HG03196 (cell line): Measurements from ENCODE around the gene SDC1.
"Not testable (repeated sequence)": the region's sequence is repeated elsewhere in the genome, so short reads cannot be mapped to it uniquely, and the experiment has no call there.

Experiments used
- ATAC-seq: cut with Tn5 transposase; IDR thresholded peaks from one replicate; pipeline ENCODE4 v1.9.1; 2021; ENCODE audit not compliant: unreplicated experiment

Gene SDC1, protein sequence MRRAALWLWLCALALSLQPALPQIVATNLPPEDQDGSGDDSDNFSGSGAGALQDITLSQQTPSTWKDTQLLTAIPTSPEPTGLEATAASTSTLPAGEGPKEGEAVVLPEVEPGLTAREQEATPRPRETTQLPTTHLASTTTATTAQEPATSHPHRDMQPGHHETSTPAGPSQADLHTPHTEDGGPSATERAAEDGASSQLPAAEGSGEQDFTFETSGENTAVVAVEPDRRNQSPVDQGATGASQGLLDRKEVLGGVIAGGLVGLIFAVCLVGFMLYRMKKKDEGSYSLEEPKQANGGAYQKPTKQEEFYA

DNA sequence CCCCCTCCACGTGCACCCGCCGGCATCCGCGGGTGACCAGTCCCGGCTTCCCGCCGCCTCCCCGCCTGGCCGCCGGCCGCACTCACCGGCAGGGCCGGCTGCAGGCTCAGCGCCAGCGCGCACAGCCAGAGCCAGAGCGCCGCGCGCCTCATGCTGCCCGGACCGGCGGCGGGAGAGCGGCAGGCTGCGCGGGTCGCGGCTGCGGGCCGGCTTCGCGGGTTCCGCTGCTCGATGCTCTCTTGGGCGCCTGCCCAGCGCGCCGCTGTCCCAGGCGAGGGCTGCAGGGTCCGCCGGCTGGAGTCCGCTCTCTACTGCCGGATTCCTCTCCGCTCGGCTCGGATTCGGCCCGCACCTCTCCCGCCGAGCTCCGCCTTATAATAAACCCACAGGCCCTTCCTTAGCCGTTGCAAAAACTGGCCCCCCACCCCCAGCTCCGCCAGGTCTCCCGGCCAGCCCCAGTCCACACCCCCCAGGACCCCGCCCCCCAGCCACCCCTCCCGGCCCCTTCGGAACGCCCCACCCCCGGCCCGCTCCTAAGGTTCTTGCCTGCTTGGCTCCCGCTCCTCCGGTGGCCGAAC lies at the start of gene SDC1:
Gene SDC1, minus strand, starts transcription at position 415 of the 578 bp plus-strand sequence. Its CDS starts 263 bp downstream, at position 152.
- ATAC-seq = no peak

GRCh38 chr2:20273042-20273441 lies 48.1 kb upstream of the SDC1 start:
- ATAC-seq = no peak

- ATAC-seq = not testable (repeated sequence)
Measured at GRCh38 chr2:20268317-20268716, 43.4 kb upstream of the SDC1 start.

GRCh38 chr2:20267529-20267928 lies 42.6 kb upstream of the SDC1 start:
- ATAC-seq = no peak

GRCh38 chr2:20264629-20265028 lies 39.7 kb upstream of the SDC1 start:
- ATAC-seq = no peak

GRCh38 chr2:20257411-20257810 lies 32.5 kb upstream of the SDC1 start:
- ATAC-seq = no peak

GRCh38 chr2:20254731-20255130 lies 29.8 kb upstream of the SDC1 start:
- ATAC-seq = no peak

- ATAC-seq = no peak
Measured at GRCh38 chr2:20250436-20250835, 25.5 kb upstream of the SDC1 start.

GRCh38 chr2:20249170-20249569 lies 24.2 kb upstream of the SDC1 start:
- no peak for ATAC-seq

DNA sequence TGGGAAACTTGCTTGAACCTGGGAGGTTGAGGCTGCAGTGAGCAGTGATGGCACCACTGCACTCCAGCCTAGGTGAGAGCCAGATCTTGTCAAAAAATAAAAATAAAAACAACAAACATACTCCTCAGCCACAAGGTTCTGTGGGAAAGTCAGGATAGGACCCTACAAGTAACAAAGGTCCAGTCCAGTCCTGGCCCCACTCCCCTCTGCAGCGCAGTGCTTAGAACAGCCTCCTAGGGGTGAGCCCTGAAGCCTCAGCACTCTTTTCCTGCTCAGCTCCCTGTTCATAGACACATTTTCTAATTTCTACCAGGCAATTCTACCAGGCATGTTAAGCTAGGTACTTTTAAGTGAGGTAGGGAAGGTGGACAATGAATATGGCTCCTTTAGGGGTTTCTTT lies 22.2 kb upstream of the SDC1 start:
- ATAC-seq = no peak

- ATAC-seq = not testable (repeated sequence)
Measured at GRCh38 chr2:20243637-20244036, 18.7 kb upstream of the SDC1 start.

- no peak for ATAC-seq
Measured at GRCh38 chr2:20242727-20243377, 17.9 kb upstream of the SDC1 start.

DNA sequence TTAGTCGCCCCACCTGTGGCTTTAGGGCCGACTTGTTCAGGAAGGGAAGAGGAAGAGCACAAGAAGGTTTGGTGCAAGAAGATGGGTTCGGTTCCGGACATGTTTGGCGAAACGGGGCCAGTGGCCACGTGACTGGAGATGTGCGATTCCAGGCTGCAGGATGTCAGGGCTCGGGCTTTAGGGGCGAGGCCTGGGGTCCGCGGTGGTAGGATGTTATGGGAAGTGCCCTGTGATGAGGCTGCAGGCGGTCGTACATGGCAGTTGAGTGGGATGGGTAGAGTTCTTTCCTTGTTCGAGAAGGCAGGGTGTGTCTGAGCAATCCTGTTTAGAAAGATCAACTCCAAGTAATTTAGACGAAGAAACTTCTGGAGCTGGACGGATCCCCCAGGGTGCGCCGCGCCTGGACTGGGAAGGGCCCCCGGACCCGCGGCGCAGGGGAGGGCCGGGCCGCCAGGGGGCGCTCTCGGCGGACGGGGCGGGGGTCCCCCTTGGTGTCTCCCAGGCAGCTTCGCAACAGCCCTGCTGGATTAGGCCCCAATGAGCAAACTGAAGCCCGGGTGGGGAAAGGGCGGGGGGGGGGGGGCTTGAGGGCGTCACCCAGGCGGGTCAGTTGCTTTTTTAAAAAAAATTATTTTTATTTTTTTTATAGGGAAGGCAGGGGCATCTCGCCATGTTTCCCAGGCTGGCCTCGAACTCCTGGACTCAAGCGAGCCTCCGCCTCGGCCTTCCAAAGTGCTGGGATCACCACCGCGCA lies 17.2 kb upstream of the SDC1 start:
- ATAC-seq = no peak

DNA sequence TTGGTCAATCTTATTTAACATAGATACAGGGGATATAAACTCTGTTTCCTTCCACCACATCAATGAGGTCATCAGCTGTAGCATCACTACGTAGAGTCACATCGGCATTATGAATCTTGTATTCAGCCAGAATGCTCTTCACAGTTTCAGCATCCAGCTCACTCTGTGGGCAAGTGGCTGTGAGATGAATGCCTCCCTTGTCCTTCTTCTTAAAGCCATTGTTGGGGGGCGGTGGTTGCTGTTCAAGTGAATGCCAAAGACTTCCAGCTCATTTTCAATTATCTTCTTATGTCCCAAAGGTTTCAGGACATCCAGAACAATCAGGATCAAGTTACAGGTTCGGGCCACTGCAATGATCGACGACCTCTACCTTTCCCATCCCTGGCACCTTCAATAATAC lies 15.4 kb upstream of the SDC1 start:
- ATAC-seq = not testable (repeated sequence)

- no peak for ATAC-seq
Measured at GRCh38 chr2:20236496-20236895, 11.6 kb upstream of the SDC1 start.

DNA sequence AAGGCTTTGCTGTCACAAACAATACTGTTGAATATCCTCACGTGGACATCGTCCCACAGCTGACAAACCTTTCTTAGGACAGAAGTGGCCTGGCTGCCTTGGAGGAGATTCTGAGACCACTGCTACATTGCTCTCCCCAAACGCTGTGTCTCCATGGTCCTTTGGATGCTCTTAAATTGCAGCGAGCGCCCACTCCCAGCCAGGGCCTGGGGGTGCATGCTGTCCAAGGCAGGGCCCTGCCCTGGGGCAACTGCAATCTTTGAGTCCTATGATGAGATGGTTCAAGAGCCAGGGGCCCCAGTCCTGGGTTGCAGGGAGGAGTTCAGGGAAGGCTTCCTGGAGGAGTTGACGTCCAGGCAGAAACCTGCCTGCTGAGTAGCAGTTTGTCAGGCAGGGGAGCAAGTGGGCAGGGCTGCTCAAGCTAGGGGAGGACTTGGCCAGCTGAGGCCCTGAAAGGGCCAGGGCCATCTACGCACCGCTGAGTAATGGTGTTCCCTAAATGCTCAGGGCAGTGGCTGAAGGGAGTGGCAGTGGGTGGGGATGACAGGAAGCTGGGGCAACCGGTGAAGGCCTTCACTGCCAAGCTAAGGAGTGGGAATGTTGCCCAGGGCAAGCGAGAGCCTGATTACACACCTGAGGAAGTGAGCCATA lies 10.8 kb upstream of the SDC1 start:
- no peak for ATAC-seq

GRCh38 chr2:20234597-20234996 lies 9.7 kb upstream of the SDC1 start:
- ATAC-seq = not testable (repeated sequence)

DNA sequence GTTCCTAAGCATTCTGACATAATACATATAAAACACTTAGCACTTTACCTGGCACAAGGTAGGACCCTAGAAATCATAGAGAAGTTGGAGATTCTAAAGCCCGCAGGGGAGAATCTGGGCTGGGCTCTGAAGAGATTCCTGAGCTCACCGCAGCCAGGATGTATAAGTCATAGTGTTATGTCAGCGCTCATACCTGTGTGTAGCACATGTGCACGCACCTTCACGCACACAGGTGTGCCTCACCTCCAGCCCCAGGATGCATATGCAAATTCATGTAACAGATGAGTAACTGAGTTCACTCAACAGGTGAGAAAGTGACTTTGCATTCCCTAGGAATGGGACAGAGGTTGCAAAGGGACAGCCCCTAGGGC lies 7.9 kb upstream of the SDC1 start:
- ATAC-seq = no peak

GRCh38 chr2:20231598-20232026 lies 6.7 kb upstream of the SDC1 start:
- ATAC-seq = no peak

DNA sequence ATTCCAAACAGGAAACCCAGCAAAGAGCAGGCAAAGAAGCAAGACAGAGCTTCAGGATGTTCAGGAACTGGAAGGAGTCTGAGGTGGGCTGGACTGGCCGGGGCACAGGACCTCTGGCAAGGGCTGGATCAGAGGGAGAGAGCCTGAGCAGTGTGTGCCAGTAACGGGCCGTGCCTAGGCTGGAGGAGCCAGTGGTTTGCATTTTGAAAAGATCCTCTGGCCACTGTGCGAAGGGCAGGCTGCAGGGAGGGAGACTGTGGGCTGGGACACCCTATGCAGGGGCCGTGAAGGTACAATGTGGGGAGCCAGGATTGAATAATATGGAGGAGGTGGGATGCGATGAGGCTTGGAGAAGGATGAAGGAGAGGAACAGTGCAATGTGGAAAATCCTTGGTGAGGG lies 6.2 kb upstream of the SDC1 start:
- ATAC-seq = no peak

DNA sequence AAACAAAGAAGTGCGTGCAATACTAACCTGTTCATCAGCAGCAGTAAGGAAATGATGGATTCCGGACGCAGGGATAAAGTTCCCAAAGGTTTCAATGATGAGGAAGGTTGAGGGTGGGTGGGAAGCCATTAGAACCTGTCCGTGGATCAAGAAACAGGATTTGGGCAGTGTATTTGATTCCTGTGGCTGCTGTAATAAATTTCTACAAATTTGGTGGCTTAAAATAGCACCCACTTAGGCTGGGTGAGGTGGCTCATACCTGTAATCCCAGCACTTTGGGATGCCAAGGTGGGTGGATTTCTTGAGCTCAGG lies 5.1 kb upstream of the SDC1 start:
- ATAC-seq = no peak
